Activated T-helper 2 cell treated with anti-CD3 and anti-CD28 coated beads, Interferon-gamma antibody, Interleukin-2, Interleukin-4, amounts not matched to agents 10 μg/mL and 5 μg/mL and 100 μg/mL, durations not matched to agents 14 hours and 24 hours and 36 hours (primary cell): Measurements from ENCODE around the gene MS4A7. TPM values are rescaled to one million over a fixed set of nuclear protein-coding genes. Genes with fewer than 3 reads are reported as not detected.

Experiments
- DNase-seq: peaks from one replicate; pipeline ENCODE4 v3.0.0; 2021; ENCODE audit warnings: low spot score
- H3K27ac Mint-ChIP-seq: one replicate; pipeline ENCODE4 v1.8.0; 2021; ENCODE audit warnings: mixed read lengths
- H3K27me3 Mint-ChIP-seq: one replicate; pipeline ENCODE4 v1.8.0; 2021; ENCODE audit warnings: low read depth, mixed read lengths
- H3K36me3 Mint-ChIP-seq: one replicate; pipeline ENCODE4 v1.8.0; 2021; ENCODE audit warnings: low read depth, mixed read lengths
- H3K4me1 Mint-ChIP-seq: one replicate; pipeline ENCODE4 v1.8.0; 2021; ENCODE audit warnings: low read depth, mixed read lengths
- H3K4me3 Mint-ChIP-seq: one replicate; pipeline ENCODE4 v1.8.0; 2021; ENCODE audit warnings: low read depth, mild to moderate bottlenecking, moderate library complexity, mixed read lengths
- H3K9me3 Mint-ChIP-seq: one replicate; pipeline ENCODE4 v1.8.0; 2021; ENCODE audit warnings: mixed read lengths
- intact Hi-C: fragments of 100-400 bp; cut with micrococcal nuclease; formaldehyde crosslinking; loops from one replicate; pipeline ENCODE4 v1.15.1; 2023
- total RNA-seq: library from RNA; stranded (reverse); gene quantifications from 2 replicates; pipeline ENCODE4 v1.2.3, GENCODE V29; 2022

Gene MS4A7
- total RNA-seq, 1 donor from 2014 or later = not detected

GRCh38 chr11:60433401-60433800 lies 55.1 kb downstream of the MS4A7 start:
- intact Hi-C loops = no loop called here
- Mint-ChIP-seq H3K4me3 (no peak overlapping the region), H3K36me3 (no peaks in the 10 kb centered on the region), H3K9me3 (no peaks in the 10 kb centered on the region), H3K27me3 (peaks cover 7% of the 10 kb centered on the region), H3K4me1 (no peaks in the 10 kb centered on the region), H3K27ac (no peak overlapping the region)
- no peak for DNase-seq

Other genes starting within 250 kb of the MS4A7 start
- gene MS4A6A, start 195.4 kb upstream of the MS4A7 start, total RNA-seq = not detected in 2 replicates
- gene MS4A4E, start 135.4 kb upstream of the MS4A7 start, total RNA-seq = not detected in 2 replicates
- gene MS4A4A, start 97.9 kb upstream of the MS4A7 start, total RNA-seq = not detected in 2 replicates
- not detected in 2 replicates for gene MS4A6E, start 51.3 kb upstream of the MS4A7 start, total RNA-seq
- not detected in 2 replicates for gene MS4A14, start 17.9 kb downstream of the MS4A7 start, total RNA-seq
- not detected in 2 replicates for gene MS4A5, start 51.0 kb downstream of the MS4A7 start, total RNA-seq
- gene MS4A1, start 77.3 kb downstream of the MS4A7 start, total RNA-seq = 0.25 and 0.37 TPM in 2 replicates
- not detected in 2 replicates for gene MS4A12, start 114.2 kb downstream of the MS4A7 start, total RNA-seq
- gene MS4A13, start 136.9 kb downstream of the MS4A7 start, total RNA-seq = not detected in 2 replicates